ENCODE measurements around the gene OXSM. TPM values are rescaled to one million over a fixed set of nuclear protein-coding genes. Genes with fewer than 3 reads are reported as not detected.

Gene OXSM
- 10 to 100 TPM; 13.0 to 14.5 TPM for total RNA-seq

GRCh38 chr3:25789596-25790556 lies at the start of gene OXSM:
Gene OXSM (plus strand): TSS chr3:25790090. CDS start chr3:25791021, 931 bp downstream.
- H3K4me1 Mint-ChIP-seq (ENCODE audit: low read depth), result peaks cover 33% of the 10 kb centered on the region
- H3K4me3 Mint-ChIP-seq, result peak within 1 kb of the TSS; percentile 93
- POLR2A ChIA-PET, result interaction anchor here (1.3 kb wide), 1 partner anchor 124 kb away, joined by 4 read pairs; no protein-coding TSS in a partner anchor
- DNase-seq (peak; percentile 93), ATAC-seq (peak; percentile 94)
- no peaks in the 10 kb centered on the region for H3K9me3 Mint-ChIP-seq (ENCODE audit: insufficient read depth)
- CTCF ChIA-PET, result interaction anchor here (0.8 to 1.6 kb wide), 4 partner anchors 11 to 187 kb away, joined by 3 to 5 read pairs (median 3); no protein-coding TSS in a partner anchor
- H3K36me3 Mint-ChIP-seq (ENCODE audit: low read depth), result peaks cover 18% of the 10 kb centered on the region
- no peaks in the 10 kb centered on the region for H3K27me3 Mint-ChIP-seq (ENCODE audit: low read depth)
- H3K27ac Mint-ChIP-seq, result peak within 1 kb of the TSS; percentile 97

- Mint-ChIP-seq H3K4me3 (no peak overlapping the region), H3K36me3 (ENCODE audit: low read depth) (peaks cover 62% of the 10 kb centered on the region), H3K27ac (no peak overlapping the region), H3K4me1 (ENCODE audit: low read depth) (no peaks in the 10 kb centered on the region), H3K9me3 (ENCODE audit: insufficient read depth) (no peaks in the 10 kb centered on the region), H3K27me3 (ENCODE audit: low read depth) (no peaks in the 10 kb centered on the region)
- CTCF ChIA-PET, result no interaction called here
- DNase-seq, result no peak
- ATAC-seq, result no peak
- POLR2A ChIA-PET, result no interaction called here
These were observed 45.4 kb upstream of the OXSM start for GRCh38 chr3:25744470-25744869.

GRCh38 chr3:25747033-25747432 lies 42.9 kb upstream of the OXSM start:
- ChIA-PET POLR2A (no interaction called here), CTCF (no interaction called here)
- no peak overlapping the region for H3K27ac Mint-ChIP-seq
- no peak for ATAC-seq
- no peaks in the 10 kb centered on the region for H3K9me3 Mint-ChIP-seq (ENCODE audit: insufficient read depth)
- H3K27me3 Mint-ChIP-seq (ENCODE audit: low read depth), result no peaks in the 10 kb centered on the region
- H3K36me3 Mint-ChIP-seq (ENCODE audit: low read depth), result peaks cover 78% of the 10 kb centered on the region
- H3K4me3 Mint-ChIP-seq, result no peak overlapping the region
- DNase-seq, result no peak
- H3K4me1 Mint-ChIP-seq (ENCODE audit: low read depth), result no peaks in the 10 kb centered on the region

- CTCF ChIA-PET, result interaction anchor here (1.0 kb wide), 1 partner anchor 9 kb away, joined by 3 read pairs; no protein-coding TSS in a partner anchor
- Mint-ChIP-seq H3K36me3 (ENCODE audit: low read depth) (peaks cover 76% of the 10 kb centered on the region), H3K4me3 (no peak overlapping the region), H3K27me3 (ENCODE audit: low read depth) (no peaks in the 10 kb centered on the region), H3K27ac (no peak overlapping the region), H3K9me3 (ENCODE audit: insufficient read depth) (no peaks in the 10 kb centered on the region), H3K4me1 (ENCODE audit: low read depth) (no peaks in the 10 kb centered on the region)
- no peak for DNase-seq
- ATAC-seq, result no peak
- POLR2A ChIA-PET, result no interaction called here
These were observed 41.7 kb upstream of the OXSM start for GRCh38 chr3:25748189-25748588.

- H3K4me1 Mint-ChIP-seq (ENCODE audit: low read depth), result no peaks in the 10 kb centered on the region
- H3K27ac Mint-ChIP-seq, result no peak overlapping the region
- H3K9me3 Mint-ChIP-seq (ENCODE audit: insufficient read depth), result no peaks in the 10 kb centered on the region
- POLR2A ChIA-PET, result no interaction called here
- CTCF ChIA-PET, result interaction anchor here (1.0 to 1.4 kb wide), 2 partner anchors 9 to 32 kb away, joined by 3 read pairs; no protein-coding TSS in a partner anchor
- H3K4me3 Mint-ChIP-seq, result no peak overlapping the region
- peaks cover 69% of the 10 kb centered on the region for H3K36me3 Mint-ChIP-seq (ENCODE audit: low read depth)
- DNase-seq (no peak), ATAC-seq (no peak)
- no peaks in the 10 kb centered on the region for H3K27me3 Mint-ChIP-seq (ENCODE audit: low read depth)
These were observed 40.8 kb upstream of the OXSM start for GRCh38 chr3:25749031-25749581.

GRCh38 chr3:25751048-25751447 lies 38.8 kb upstream of the OXSM start:
- Mint-ChIP-seq H3K4me1 (ENCODE audit: low read depth) (no peaks in the 10 kb centered on the region), H3K27ac (no peak overlapping the region), H3K36me3 (ENCODE audit: low read depth) (peaks cover 65% of the 10 kb centered on the region), H3K4me3 (no peak overlapping the region), H3K27me3 (ENCODE audit: low read depth) (no peaks in the 10 kb centered on the region), H3K9me3 (ENCODE audit: insufficient read depth) (no peaks in the 10 kb centered on the region)
- ATAC-seq (no peak), DNase-seq (no peak)
- ChIA-PET CTCF (no interaction called here), POLR2A (interaction anchor here (0.6 kb wide), 1 partner anchor 32 kb away, joined by 3 read pairs; the partner anchor contains the start of gene NGLY1)

- ChIA-PET POLR2A (interaction anchor here (0.6 kb wide), 1 partner anchor 32 kb away, joined by 3 read pairs; the partner anchor contains the start of gene NGLY1), CTCF (no interaction called here)
- ATAC-seq (no peak), DNase-seq (no peak)
- Mint-ChIP-seq H3K4me1 (ENCODE audit: low read depth) (no peaks in the 10 kb centered on the region), H3K27me3 (ENCODE audit: low read depth) (no peaks in the 10 kb centered on the region), H3K4me3 (no peak overlapping the region), H3K27ac (no peak overlapping the region), H3K9me3 (ENCODE audit: insufficient read depth) (no peaks in the 10 kb centered on the region), H3K36me3 (ENCODE audit: low read depth) (peaks cover 66% of the 10 kb centered on the region)
These were observed 38.2 kb upstream of the OXSM start for GRCh38 chr3:25751725-25752124.

GRCh38 chr3:25768851-25769250 lies 21.0 kb upstream of the OXSM start:
- POLR2A ChIA-PET, result no interaction called here
- H3K27me3 Mint-ChIP-seq (ENCODE audit: low read depth), result no peaks in the 10 kb centered on the region

GRCh38 chr3:25775936-25776335 lies 14.0 kb upstream of the OXSM start:
- DNase-seq, result no peak
- H3K27ac Mint-ChIP-seq, result no peak overlapping the region
- ChIA-PET CTCF (no interaction called here), POLR2A (no interaction called here)
- H3K36me3 Mint-ChIP-seq (ENCODE audit: low read depth), result peaks cover 71% of the 10 kb centered on the region
- H3K4me3 Mint-ChIP-seq, result no peak overlapping the region
- H3K27me3 Mint-ChIP-seq (ENCODE audit: low read depth), result no peaks in the 10 kb centered on the region
- H3K4me1 Mint-ChIP-seq (ENCODE audit: low read depth), result peaks cover 14% of the 10 kb centered on the region
- H3K9me3 Mint-ChIP-seq (ENCODE audit: insufficient read depth), result peaks cover 27% of the 10 kb centered on the region
- ATAC-seq, result no peak

More at GRCh38 chr3:25768851-25769250, 21.0 kb upstream of the OXSM start:
- CTCF ChIA-PET, result no interaction called here
- Mint-ChIP-seq H3K4me3 (no peak overlapping the region), H3K36me3 (ENCODE audit: low read depth) (peaks cover 70% of the 10 kb centered on the region), H3K9me3 (ENCODE audit: insufficient read depth) (peaks cover 20% of the 10 kb centered on the region), H3K4me1 (ENCODE audit: low read depth) (peaks cover 5% of the 10 kb centered on the region), H3K27ac (no peak overlapping the region)
- no peak for ATAC-seq
- DNase-seq, result no peak

- no peaks in the 10 kb centered on the region for H3K27me3 Mint-ChIP-seq (ENCODE audit: low read depth)
- no peak overlapping the region for H3K4me3 Mint-ChIP-seq
- H3K4me1 Mint-ChIP-seq (ENCODE audit: low read depth), result peaks cover 42% of the 10 kb centered on the region
- no peaks in the 10 kb centered on the region for H3K9me3 Mint-ChIP-seq (ENCODE audit: insufficient read depth)
- H3K27ac Mint-ChIP-seq, result no peak overlapping the region
- DNase-seq, result no peak
- ChIA-PET POLR2A (no interaction called here), CTCF (interaction anchor here (1.5 to 1.8 kb wide), 2 partner anchors 31 to 133 kb away, joined by 3 to 13 read pairs; no protein-coding TSS in a partner anchor)
- ATAC-seq, result no peak
- H3K36me3 Mint-ChIP-seq (ENCODE audit: low read depth), result peaks cover 37% of the 10 kb centered on the region
These were observed 9.3 kb upstream of the OXSM start for GRCh38 chr3:25780618-25781017.

- POLR2A ChIA-PET, result no interaction called here
These were observed 8.6 kb upstream of the OXSM start for GRCh38 chr3:25781145-25781757.

More at GRCh38 chr3:25781145-25781757, 8.6 kb upstream of the OXSM start:
- Mint-ChIP-seq H3K9me3 (ENCODE audit: insufficient read depth) (no peaks in the 10 kb centered on the region), H3K27ac (no peak overlapping the region), H3K27me3 (ENCODE audit: low read depth) (no peaks in the 10 kb centered on the region), H3K36me3 (ENCODE audit: low read depth) (peaks cover 32% of the 10 kb centered on the region), H3K4me1 (ENCODE audit: low read depth) (peaks cover 42% of the 10 kb centered on the region), H3K4me3 (peak overlapping the region; percentile 90)
- no peak for ATAC-seq
- DNase-seq, result no peak
- CTCF ChIA-PET, result interaction anchor here (1.5 to 1.8 kb wide), 2 partner anchors 32 to 133 kb away, joined by 3 to 13 read pairs; no protein-coding TSS in a partner anchor
